Right renal cortex interstitium (tissue), 3 donors: ENCODE data around the gene SLCO3A1. TPM values are rescaled to one million over a fixed set of nuclear protein-coding genes. Genes with fewer than 3 reads are reported as not detected.

ENCODE experiments used
- DNase-seq, 3 donors: peaks; one replicate each; pipeline ENCODE4 v3.0.0-alpha.2; 2013; ENCODE audit warnings: low read depth in 3 of 3, low spot score in 2 of 3
- polyA plus RNA-seq, 3 donors: library from polyadenylated mRNA; unstranded; fragments of 120-200 nt; gene quantifications; one replicate each; pipeline ENCODE4 v1.2.1, GENCODE V29; 2013; ENCODE audit not compliant: insufficient read length in 3 of 3

The SLCO3A1 gene
- polyA plus RNA-seq, 3 donors, result 9.4 to 16.0 (median 14.7) TPM

- no peak for DNase-seq
These were observed 54.9 kb downstream of the SLCO3A1 start for GRCh38 chr15:91908391-91908790.

- no peak for DNase-seq
These were observed 55.6 kb downstream of the SLCO3A1 start for GRCh38 chr15:91909111-91909510.

GRCh38 chr15:91909574-91909973 lies 56.1 kb downstream of the SLCO3A1 start:
- DNase-seq, result no peak

- no peak for DNase-seq
These were observed 58.3 kb downstream of the SLCO3A1 start for GRCh38 chr15:91911844-91912243.

- DNase-seq, result no peak
These were observed 58.8 kb downstream of the SLCO3A1 start for GRCh38 chr15:91912336-91912735.

- DNase-seq, result no peak
These were observed 60.1 kb downstream of the SLCO3A1 start for GRCh38 chr15:91913560-91913959.

GRCh38 chr15:91915576-91915975 lies 62.1 kb downstream of the SLCO3A1 start:
- no peak for DNase-seq

- DNase-seq, result no peak
These were observed 62.5 kb downstream of the SLCO3A1 start for GRCh38 chr15:91916051-91916450.

- DNase-seq, result no peak
These were observed 64.3 kb downstream of the SLCO3A1 start for GRCh38 chr15:91917686-91918360.

GRCh38 chr15:91919014-91919534 lies 65.6 kb downstream of the SLCO3A1 start:
- no peak for DNase-seq

GRCh38 chr15:91921188-91921842 lies 67.8 kb downstream of the SLCO3A1 start:
- DNase-seq, result no peak

- no peak for DNase-seq
These were observed 68.3 kb downstream of the SLCO3A1 start for GRCh38 chr15:91921843-91922198.

- no peak for DNase-seq
These were observed 69.4 kb downstream of the SLCO3A1 start for GRCh38 chr15:91922646-91923547.

GRCh38 chr15:91924183-91924582 lies 70.7 kb downstream of the SLCO3A1 start:
- no peak for DNase-seq

GRCh38 chr15:91924837-91925495 lies 71.5 kb downstream of the SLCO3A1 start:
- DNase-seq, result no peak

GRCh38 chr15:91925794-91926193 lies 72.3 kb downstream of the SLCO3A1 start:
- DNase-seq, result no peak

GRCh38 chr15:91926908-91927270 lies 73.4 kb downstream of the SLCO3A1 start:
- DNase-seq, result no peak

- DNase-seq, result no peak
These were observed 74.1 kb downstream of the SLCO3A1 start for GRCh38 chr15:91927585-91927984.

GRCh38 chr15:91928675-91929074 lies 75.2 kb downstream of the SLCO3A1 start:
- no peak for DNase-seq

- no peak for DNase-seq
These were observed 76.0 kb downstream of the SLCO3A1 start for GRCh38 chr15:91929509-91929908.

GRCh38 chr15:91930092-91930491 lies 76.6 kb downstream of the SLCO3A1 start:
- DNase-seq, result no peak
